Trophoblast cell (in vitro differentiated cells and primary cell): ENCODE data around the gene TUBGCP2.
A peak's percentile ranks its signal among the peaks of the same experiment; 100 is the strongest.

ENCODE experiments used
- DNase-seq, 2 donors: peaks; one replicate each; pipeline ENCODE4 v3.0.0-alpha.2; 2016
- H2AFZ ChIP-seq: 2 replicates; pipeline ENCODE4 v1.6.1; 2013; ENCODE audit warnings: low read length, moderate library complexity, mild to moderate bottlenecking; ENCODE audit not compliant: insufficient read depth, poor library complexity
- H2AK5ac ChIP-seq: 2 replicates; pipeline ENCODE4 v1.6.1; 2013; ENCODE audit warnings: mild to moderate bottlenecking, low read length
- H2BK120ac ChIP-seq: 2 replicates; pipeline ENCODE4 v1.6.1; 2013; ENCODE audit warnings: low read length, mild to moderate bottlenecking, moderate library complexity; ENCODE audit not compliant: insufficient read depth, poor library complexity
- H2BK12ac ChIP-seq: 2 replicates; pipeline ENCODE4 v1.6.1; 2013; ENCODE audit warnings: mild to moderate bottlenecking, low read length, moderate library complexity
- H2BK5ac ChIP-seq: 2 replicates; pipeline ENCODE4 v1.6.1; 2013; ENCODE audit warnings: low read length, low read depth, moderate library complexity, mild to moderate bottlenecking; ENCODE audit not compliant: poor library complexity
- H3K14ac ChIP-seq: 2 replicates; pipeline ENCODE4 v1.6.1; 2013; ENCODE audit warnings: mild to moderate bottlenecking, low read length
- H3K18ac ChIP-seq: 2 replicates; pipeline ENCODE4 v1.6.1; 2013; ENCODE audit warnings: mild to moderate bottlenecking, low read length
- H3K23ac ChIP-seq: 2 replicates; pipeline ENCODE4 v1.6.1; 2013; ENCODE audit warnings: low read length
- H3K27ac ChIP-seq: 2 replicates; pipeline ENCODE4 v1.5.1; 2013; ENCODE audit warnings: low read depth, mild to moderate bottlenecking, inconsistent platforms, low read length, moderate library complexity
- H3K27me3 ChIP-seq: 2 replicates; pipeline ENCODE4 v1.6.1; 2013; ENCODE audit warnings: inconsistent platforms, mild to moderate bottlenecking, low read length, moderate library complexity; ENCODE audit not compliant: insufficient read depth
- H3K36me3 ChIP-seq, 2 experiments: 1 replicate in 1 of 2; 2 replicates in 1 of 2; pipeline ENCODE4 v1.6.1; 2013; ENCODE audit warnings: low read length in 2 of 2, mild to moderate bottlenecking in 2 of 2, moderate library complexity in 1 of 2; ENCODE audit not compliant: insufficient read depth in 2 of 2, control insufficient read depth in 1 of 2
- H3K4ac ChIP-seq: 2 replicates; pipeline ENCODE4 v1.6.1; 2013; ENCODE audit warnings: low read depth, mild to moderate bottlenecking, low read length, moderate library complexity
- H3K4me1 ChIP-seq, 2 experiments: 1 replicate in 1 of 2; 2 replicates in 1 of 2; pipeline ENCODE4 v1.6.1; 2013; ENCODE audit warnings: low read length in 2 of 2, mild to moderate bottlenecking in 2 of 2, moderate library complexity in 1 of 2; ENCODE audit not compliant: insufficient read depth in 2 of 2, control insufficient read depth in 1 of 2
- H3K4me2 ChIP-seq: 2 replicates; pipeline ENCODE4 v1.6.1; 2013; ENCODE audit warnings: inconsistent platforms, mild to moderate bottlenecking, low read length, moderate library complexity
- H3K4me3 ChIP-seq: 2 replicates; pipeline ENCODE4 v1.5.1; 2013; ENCODE audit warnings: mild to moderate bottlenecking, low read depth, low read length, inconsistent platforms
- H3K79me1 ChIP-seq: one replicate; pipeline ENCODE4 v1.6.1; 2013; ENCODE audit warnings: low read length
- H3K79me2 ChIP-seq: 2 replicates; pipeline ENCODE4 v1.6.1; 2013; ENCODE audit warnings: low read length, mild to moderate bottlenecking; ENCODE audit not compliant: control insufficient read depth, insufficient read depth, poor library complexity
- H3K9ac ChIP-seq: 2 replicates; pipeline ENCODE4 v1.6.1; 2013; ENCODE audit warnings: mild to moderate bottlenecking, low read length
- H3K9me3 ChIP-seq: 2 replicates; pipeline ENCODE4 v1.6.1; 2013; ENCODE audit warnings: low read depth, mild to moderate bottlenecking, control low read depth, inconsistent platforms, low read length; ENCODE audit not compliant: insufficient read depth
- H4K12ac ChIP-seq: 2 replicates; pipeline ENCODE4 v1.6.1; 2013; ENCODE audit warnings: low read depth, mild to moderate bottlenecking, low read length, moderate library complexity
- H4K8ac ChIP-seq: 2 replicates; pipeline ENCODE4 v1.6.1; 2013; ENCODE audit warnings: low read depth, mild to moderate bottlenecking, low read length, moderate library complexity
- H4K91ac ChIP-seq: one replicate; pipeline ENCODE4 v1.6.1; 2013; ENCODE audit warnings: low read depth, mild to moderate bottlenecking, low read length, moderate library complexity
- WGBS: extraction: QIAGEN DNeasy Blood & Tissue Kit; methylation state at CpG from one replicate; pipeline ENCODE4 v1.1.7; 2013; ENCODE audit warnings: missing lambda C conversion rate; ENCODE audit not compliant: insufficient read length, insufficient coverage; ENCODE audit errors: extremely low coverage; 5-methylcytosine and 5-hydroxymethylcytosine counted together

TUBGCP2 gene

DNA sequence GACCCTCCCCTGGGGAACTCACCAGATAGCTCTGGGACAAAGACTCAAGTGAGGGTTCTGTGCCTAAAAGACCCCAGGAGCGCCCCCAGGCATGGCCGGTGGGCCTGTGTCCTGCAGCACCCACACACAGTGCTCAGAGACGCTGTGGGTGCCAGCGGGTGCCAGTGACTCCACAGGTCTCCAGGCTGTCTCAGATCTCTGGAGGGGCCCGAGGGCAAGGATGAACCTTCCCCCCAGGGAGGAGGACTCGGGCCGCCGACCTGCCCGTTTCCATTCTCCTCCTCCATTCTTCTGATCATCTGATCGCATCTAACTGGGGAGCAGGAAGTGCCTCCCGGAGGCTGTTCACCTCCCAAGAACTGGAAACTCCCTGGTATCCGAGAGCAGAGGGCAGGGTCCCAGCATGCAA is 33.0 kb downstream of the TUBGCP2 start:
- H3K9ac ChIP-seq = no peak overlapping the region
- H3K79me2 ChIP-seq = peaks cover 3% of the 10 kb centered on the region
- peak overlapping the region; percentile 59 for H3K14ac ChIP-seq
- H3K27me3 ChIP-seq = no peaks in the 10 kb centered on the region
- H3K79me1 ChIP-seq = peaks cover 21% of the 10 kb centered on the region
- no peak overlapping the region for H3K4me2 ChIP-seq
- H3K27ac ChIP-seq = no peak overlapping the region
- H2AK5ac ChIP-seq = no peak overlapping the region
- no peaks in the 10 kb centered on the region for H3K9me3 ChIP-seq
- no peak overlapping the region for H3K23ac ChIP-seq
- H3K36me3 ChIP-seq = peaks cover 16 to 19% of the 10 kb centered on the region in 2 experiments
- no peak overlapping the region for H2BK5ac ChIP-seq
- DNase-seq = peak; percentile 94 to 96
- peak overlapping the region; percentile 70 for H4K91ac ChIP-seq
- WGBS = no CpG with 5 or more reads among the region's 12 CpGs
- no peak overlapping the region for H4K8ac ChIP-seq
- H2BK12ac ChIP-seq = no peak overlapping the region
- H4K12ac ChIP-seq = no peak overlapping the region
- no peak overlapping the region for H3K4me3 ChIP-seq
- H3K4me1 ChIP-seq = peaks cover 35 to 41% of the 10 kb centered on the region in 2 experiments
- no peak overlapping the region for H2AFZ ChIP-seq
- no peak overlapping the region for H3K18ac ChIP-seq
- H3K4ac ChIP-seq = no peak overlapping the region
- no peak overlapping the region for H2BK120ac ChIP-seq

DNA sequence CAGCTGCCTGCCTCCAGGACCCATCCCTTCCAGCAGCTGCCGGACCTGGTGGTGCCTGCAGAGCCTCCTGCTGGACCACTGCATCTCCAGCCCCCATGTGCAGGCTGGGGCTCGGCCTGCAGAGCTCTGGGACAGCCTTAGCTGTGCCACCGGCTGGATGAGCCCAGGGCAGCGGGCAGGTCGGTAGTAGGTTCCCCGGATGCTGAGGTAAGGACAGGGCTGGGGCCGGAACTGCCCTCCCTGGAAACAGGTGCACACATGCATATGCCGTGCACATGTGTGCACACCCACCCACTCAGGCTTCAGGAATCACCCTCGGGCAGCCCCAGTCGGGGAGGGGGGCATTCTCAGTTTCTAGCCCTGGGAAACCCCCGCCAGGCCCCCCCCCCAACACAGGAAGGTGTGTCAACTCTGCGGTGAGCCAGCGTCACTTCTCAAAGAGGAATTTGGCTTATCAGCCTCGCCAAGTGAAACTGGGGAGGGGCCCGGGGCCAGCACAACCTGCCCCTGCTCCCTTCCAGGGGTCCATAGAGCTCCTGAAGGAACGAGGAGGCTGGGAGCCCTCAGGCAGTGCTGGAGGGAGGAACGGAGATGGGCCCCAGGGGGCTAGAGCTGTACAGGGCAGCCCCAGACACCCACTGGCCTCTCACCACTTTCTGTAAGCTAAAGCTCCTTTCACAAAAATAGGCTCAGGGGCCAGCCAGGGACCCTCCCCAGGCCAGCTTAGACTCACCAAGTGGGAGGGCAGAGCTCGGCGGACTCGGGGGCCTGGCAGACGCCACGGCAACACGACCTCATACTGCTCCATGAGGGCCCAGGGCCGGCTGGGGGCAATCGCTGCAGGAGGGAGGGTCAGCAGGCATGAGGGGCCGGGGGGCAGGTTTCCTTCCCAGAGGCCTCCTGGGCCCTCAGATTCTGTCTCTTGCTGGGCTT is 33.7 kb downstream of the TUBGCP2 start:
- H3K27ac ChIP-seq = no peak overlapping the region
- H3K9ac ChIP-seq = no peak overlapping the region
- H3K9me3 ChIP-seq = no peaks in the 10 kb centered on the region
- peak; percentile 85 to 88 for DNase-seq
- no peaks in the 10 kb centered on the region for H3K27me3 ChIP-seq
- H4K91ac ChIP-seq = peak overlapping the region; percentile 72
- H4K8ac ChIP-seq = no peak overlapping the region
- peaks cover 21% of the 10 kb centered on the region for H3K79me1 ChIP-seq
- H3K4me2 ChIP-seq = no peak overlapping the region
- H2BK120ac ChIP-seq = peak overlapping the region; percentile 16
- peaks cover 3% of the 10 kb centered on the region for H3K79me2 ChIP-seq
- H3K36me3 ChIP-seq = peaks cover 14 to 17% of the 10 kb centered on the region in 2 experiments
- H4K12ac ChIP-seq = no peak overlapping the region
- H3K4me3 ChIP-seq = no peak overlapping the region
- no peak overlapping the region for H3K23ac ChIP-seq
- no CpG with 5 or more reads among the region's 26 CpGs for WGBS
- no peak overlapping the region for H2AK5ac ChIP-seq
- H3K14ac ChIP-seq = no peak overlapping the region
- H3K4me1 ChIP-seq = peaks cover 35 to 41% of the 10 kb centered on the region in 2 experiments
- no peak overlapping the region for H3K18ac ChIP-seq
- no peak overlapping the region for H3K4ac ChIP-seq
- H2BK5ac ChIP-seq = peak overlapping the region; percentile 27
- no peak overlapping the region for H2BK12ac ChIP-seq
- H2AFZ ChIP-seq = no peak overlapping the region

DNA sequence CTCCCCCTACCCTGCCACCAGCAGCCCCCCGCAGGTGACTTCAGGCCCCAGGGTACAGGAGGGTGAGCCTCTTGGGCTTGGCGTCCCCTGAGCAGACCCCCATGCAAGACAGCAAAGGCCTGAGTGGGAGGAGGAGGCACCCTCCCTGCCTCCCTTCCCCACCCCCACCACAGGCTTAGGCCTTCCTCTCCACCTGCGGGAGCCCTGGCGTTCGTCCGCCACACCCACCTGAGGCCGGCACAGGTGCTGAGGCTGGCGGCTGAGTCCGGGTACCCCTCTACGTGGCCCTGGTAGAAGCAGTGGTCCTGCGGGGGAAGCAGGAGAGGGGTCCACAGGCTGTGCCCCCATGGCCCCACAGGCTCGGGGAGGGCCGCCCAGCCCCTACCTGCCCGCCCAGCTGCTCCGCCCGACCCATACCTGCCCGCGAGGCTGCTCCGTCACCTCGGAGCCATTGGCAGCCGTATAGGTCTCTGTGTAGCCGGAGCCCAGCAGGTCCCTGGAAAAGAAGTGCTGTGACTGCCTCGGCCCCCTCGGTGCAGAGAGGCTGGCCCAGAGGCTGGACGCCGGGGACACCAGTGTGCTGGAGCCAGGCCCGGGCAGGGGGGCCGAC is 35.0 kb downstream of the TUBGCP2 start:
- no CpG with 5 or more reads among the region's 28 CpGs for WGBS
- peaks cover 25 to 28% of the 10 kb centered on the region in 2 experiments for H3K4me1 ChIP-seq
- no peak overlapping the region for H2BK12ac ChIP-seq
- no peak overlapping the region for H2AK5ac ChIP-seq
- H3K9me3 ChIP-seq = no peaks in the 10 kb centered on the region
- H3K4me2 ChIP-seq = no peak overlapping the region
- peaks cover 21% of the 10 kb centered on the region for H3K79me1 ChIP-seq
- H3K9ac ChIP-seq = no peak overlapping the region
- H3K14ac ChIP-seq = no peak overlapping the region
- DNase-seq = no peak
- H3K18ac ChIP-seq = no peak overlapping the region
- H3K4me3 ChIP-seq = no peak overlapping the region
- H2AFZ ChIP-seq = no peak overlapping the region
- no peak overlapping the region for H2BK120ac ChIP-seq
- no peaks in the 10 kb centered on the region for H3K27me3 ChIP-seq
- peaks cover 10 to 14% of the 10 kb centered on the region in 2 experiments for H3K36me3 ChIP-seq
- no peak overlapping the region for H4K91ac ChIP-seq
- no peak overlapping the region for H3K23ac ChIP-seq
- H3K4ac ChIP-seq = no peak overlapping the region
- H4K12ac ChIP-seq = no peak overlapping the region
- no peak overlapping the region for H4K8ac ChIP-seq
- peaks cover 3% of the 10 kb centered on the region for H3K79me2 ChIP-seq
- no peak overlapping the region for H2BK5ac ChIP-seq
- no peak overlapping the region for H3K27ac ChIP-seq

DNA sequence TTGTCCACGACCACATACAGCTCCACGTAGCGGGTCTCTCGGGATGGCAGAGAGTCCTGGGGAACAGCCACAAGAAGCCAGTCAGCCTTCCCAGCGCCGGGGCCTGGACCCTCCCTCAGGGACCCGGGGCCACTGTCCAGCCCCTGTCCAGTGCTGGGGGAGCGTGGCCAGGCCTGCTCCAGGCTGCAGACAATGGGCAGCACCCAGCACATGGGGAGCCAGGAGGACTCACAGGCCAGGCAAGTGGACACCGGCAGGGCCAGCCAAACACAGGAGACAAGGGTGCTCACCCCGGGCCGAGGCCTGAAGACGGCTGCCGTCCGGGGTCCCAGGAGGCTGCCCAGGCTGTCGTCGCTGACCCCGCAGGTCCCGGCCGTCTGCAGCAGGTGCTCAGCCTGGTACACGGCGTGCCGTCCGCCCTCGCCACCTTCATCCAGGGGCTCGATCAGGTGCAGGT is 35.7 kb downstream of the TUBGCP2 start:
- Histone ChIP-seq H4K91ac (no peak overlapping the region), H4K12ac (no peak overlapping the region), H2AFZ (no peak overlapping the region), H3K79me1 (peaks cover 18% of the 10 kb centered on the region), H3K23ac (no peak overlapping the region), H3K27ac (no peak overlapping the region), H3K27me3 (no peaks in the 10 kb centered on the region), H2BK12ac (no peak overlapping the region), H3K36me3 (peaks cover 10 to 14% of the 10 kb centered on the region in 2 experiments), H3K9me3 (no peaks in the 10 kb centered on the region), H2AK5ac (no peak overlapping the region), H4K8ac (no peak overlapping the region), H2BK5ac (no peak overlapping the region), H3K79me2 (peaks cover 3% of the 10 kb centered on the region), H3K4ac (no peak overlapping the region), H3K4me3 (no peak overlapping the region), H3K4me1 (peaks cover 22 to 24% of the 10 kb centered on the region in 2 experiments), H2BK120ac (no peak overlapping the region), H3K4me2 (no peak overlapping the region), H3K9ac (no peak overlapping the region), H3K18ac (no peak overlapping the region), H3K14ac (no peak overlapping the region)
- WGBS = no CpG with 5 or more reads among the region's 25 CpGs
- no peak for DNase-seq
